Measurements from ENCODE around the gene CDCA5.

The CDCA5 gene

GRCh38 chr11:65067446-65067845, 16.4 kb downstream of the CDCA5 start:
- no peak for DNase-seq

- no peak for DNase-seq
These were observed 17.0 kb downstream of the CDCA5 start for GRCh38 chr11:65066805-65067291.

- DNase-seq, result no peak
These were observed 17.5 kb downstream of the CDCA5 start for GRCh38 chr11:65066315-65066714.

GRCh38 chr11:65065851-65066250, 18.0 kb downstream of the CDCA5 start:
- DNase-seq, result no peak

- no peak for DNase-seq
These were observed 19.0 kb downstream of the CDCA5 start for GRCh38 chr11:65064847-65065240.

GRCh38 chr11:65063532-65063931, 20.3 kb downstream of the CDCA5 start:
- no peak for DNase-seq

GRCh38 chr11:65060913-65061408, 22.9 kb downstream of the CDCA5 start:
- DNase-seq, result no peak

GRCh38 chr11:65059959-65060824, 23.6 kb downstream of the CDCA5 start:
- no peak for DNase-seq

- no peak for DNase-seq
These were observed 24.3 kb downstream of the CDCA5 start for GRCh38 chr11:65059523-65059922.

GRCh38 chr11:65058419-65059054, 25.3 kb downstream of the CDCA5 start, which contains the start of gene NAALADL1:
Gene NAALADL1, minus strand, starts transcription at chr11:65058553. Its CDS starts 32 bp downstream, at chr11:65058521.
- DNase-seq, result no peak

GRCh38 chr11:65058012-65058411, 25.8 kb downstream of the CDCA5 start:
- DNase-seq, result no peak

GRCh38 chr11:65057526-65057925, 26.3 kb downstream of the CDCA5 start:
- no peak for DNase-seq

GRCh38 chr11:65056999-65057398, 26.8 kb downstream of the CDCA5 start:
- no peak for DNase-seq

GRCh38 chr11:65055538-65055937, 28.3 kb downstream of the CDCA5 start:
- DNase-seq, result no peak

- no peak for DNase-seq
These were observed 29.9 kb downstream of the CDCA5 start for GRCh38 chr11:65053827-65054508.

GRCh38 chr11:65051398-65051858, 32.4 kb downstream of the CDCA5 start:
- no peak for DNase-seq

- DNase-seq, result no peak
These were observed 36.0 kb downstream of the CDCA5 start for GRCh38 chr11:65047581-65048422.

GRCh38 chr11:65045728-65046127, 38.1 kb downstream of the CDCA5 start:
- no peak for DNase-seq

- no peak for DNase-seq
These were observed 38.8 kb downstream of the CDCA5 start for GRCh38 chr11:65045061-65045460.

GRCh38 chr11:65043881-65044501, 39.8 kb downstream of the CDCA5 start:
- DNase-seq, result no peak

GRCh38 chr11:65042891-65043290, 40.9 kb downstream of the CDCA5 start:
- no peak for DNase-seq

All from NCI-H1694 treated with DMSO at 0.1 percent for 48 hours (cell line).